Endometrial microvascular endothelial cells (primary cell): ENCODE results near the gene NEK8. TPM values are rescaled to one million over a fixed set of nuclear protein-coding genes. Genes with fewer than 3 reads are reported as not detected.
"Not testable (repeated sequence)": the region's sequence is repeated elsewhere in the genome, so short reads cannot be mapped to it uniquely, and the experiment has no call there.

Experiments used
- in situ Hi-C: cut with HindIII; loops from 2 replicates; pipeline ENCODE4 v1.10.0; 2017; ENCODE audit warnings: low sequenced_read_pairs, low pct_unique_long_range_greater_than_20kb; ENCODE audit errors: inconsistent ontology term
- total RNA-seq: library from RNA; depleted of rRNA; stranded (reverse); fragments of >200 nt; gene quantifications from one replicate; pipeline ENCODE4 v1.2.3, GENCODE V29; 2015; ENCODE audit errors: inconsistent ontology term

NEK8 gene
- total RNA-seq, 1 donor from 2014 or later = 1.0 TPM

DNA sequence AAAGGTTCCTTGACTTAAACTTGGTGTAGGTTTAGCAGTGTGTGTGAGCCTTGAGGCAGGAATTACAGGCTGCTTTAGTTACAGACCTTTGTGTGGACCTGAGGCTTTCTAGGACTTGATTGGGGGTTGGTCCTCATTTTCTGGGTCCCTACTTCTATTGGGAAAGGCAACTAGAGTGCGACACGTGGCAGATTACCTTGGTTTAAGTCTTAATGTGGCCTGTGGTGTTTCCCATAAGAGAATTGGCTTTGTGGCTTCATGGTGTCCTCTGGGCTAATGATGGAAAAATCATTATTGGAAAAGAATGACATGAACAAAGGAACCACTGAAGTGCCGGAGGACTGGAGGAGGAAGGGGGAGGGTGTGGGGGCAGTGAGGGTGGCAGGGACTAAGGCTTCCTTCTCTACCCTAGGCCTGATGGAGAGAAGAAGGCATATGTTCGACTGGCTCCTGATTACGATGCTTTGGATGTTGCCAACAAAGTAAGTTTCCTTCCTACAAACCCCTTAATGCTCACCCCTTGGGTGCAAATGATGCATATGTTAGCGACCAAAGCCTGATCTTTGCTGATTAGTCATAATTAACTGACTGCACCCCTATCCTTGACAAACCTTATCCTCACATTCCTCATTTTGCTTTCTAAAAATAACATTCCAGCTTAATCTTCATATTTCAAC is 5.3 kb upstream of the NEK8 start:
- in situ Hi-C loops = no loop called here

DNA sequence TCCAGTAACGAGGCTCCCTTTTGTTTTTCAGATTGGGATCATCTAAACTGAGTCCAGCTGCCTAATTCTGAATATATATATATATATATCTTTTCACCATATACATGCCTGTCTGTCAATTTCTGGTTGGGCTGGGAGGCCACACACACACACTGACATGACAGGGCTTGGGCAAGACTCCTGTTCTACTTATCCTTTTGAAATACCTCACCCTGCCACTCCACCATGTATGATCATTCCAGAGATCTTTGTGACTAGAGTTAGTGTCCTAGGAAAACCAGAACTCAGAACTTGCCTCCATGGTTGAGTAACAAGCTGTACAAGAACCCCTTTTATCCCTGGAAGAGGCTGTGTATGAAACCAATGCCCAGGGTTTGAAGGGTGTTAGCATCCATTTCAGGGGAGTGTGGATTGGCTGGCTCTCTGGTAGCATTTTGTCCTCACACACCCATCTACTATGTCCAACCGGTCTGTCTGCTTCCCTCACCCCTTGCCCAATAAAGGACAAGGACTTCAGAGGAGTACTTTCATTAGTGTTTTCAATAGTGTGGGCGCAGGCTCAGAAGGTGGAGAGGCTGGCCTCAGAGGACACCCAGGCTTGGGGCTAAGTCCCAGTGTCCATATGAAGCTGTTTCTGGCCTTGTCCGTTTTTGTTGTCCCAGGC is 4.6 kb upstream of the NEK8 start:
- in situ Hi-C loops = not testable (repeated sequence)

DNA sequence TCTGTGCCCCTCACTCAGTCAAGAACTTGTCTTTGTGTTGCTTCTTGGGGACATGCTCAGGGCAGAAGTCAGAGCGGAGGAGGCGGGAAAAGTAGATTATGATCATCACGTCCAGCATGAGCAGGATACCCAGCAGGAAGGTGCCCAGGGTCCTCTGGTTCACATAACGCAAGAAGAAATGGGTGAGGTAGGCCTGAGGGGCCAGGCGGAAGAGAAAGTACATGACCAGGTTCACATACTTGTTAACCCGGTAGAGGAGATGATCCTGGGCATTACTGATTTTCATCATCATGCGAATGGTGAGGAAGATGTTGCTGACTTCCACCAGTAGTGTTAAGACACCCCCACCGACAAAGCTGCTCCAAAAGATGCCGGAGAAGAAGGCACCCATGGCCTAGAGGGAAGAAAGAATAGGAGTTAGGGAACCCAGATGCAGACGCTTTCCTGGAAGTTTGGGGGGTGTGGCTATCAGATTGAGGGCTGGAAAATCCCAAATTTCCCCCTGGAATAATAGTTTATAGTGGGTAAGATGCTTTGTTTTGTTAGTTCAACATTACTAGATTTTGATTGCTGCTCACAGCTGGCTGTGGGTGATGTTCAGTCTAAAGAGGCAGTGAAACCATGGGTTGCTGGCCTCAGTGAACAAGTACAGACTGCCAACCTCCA is 4.0 kb upstream of the NEK8 start:
- in situ Hi-C loops = no loop called here

DNA sequence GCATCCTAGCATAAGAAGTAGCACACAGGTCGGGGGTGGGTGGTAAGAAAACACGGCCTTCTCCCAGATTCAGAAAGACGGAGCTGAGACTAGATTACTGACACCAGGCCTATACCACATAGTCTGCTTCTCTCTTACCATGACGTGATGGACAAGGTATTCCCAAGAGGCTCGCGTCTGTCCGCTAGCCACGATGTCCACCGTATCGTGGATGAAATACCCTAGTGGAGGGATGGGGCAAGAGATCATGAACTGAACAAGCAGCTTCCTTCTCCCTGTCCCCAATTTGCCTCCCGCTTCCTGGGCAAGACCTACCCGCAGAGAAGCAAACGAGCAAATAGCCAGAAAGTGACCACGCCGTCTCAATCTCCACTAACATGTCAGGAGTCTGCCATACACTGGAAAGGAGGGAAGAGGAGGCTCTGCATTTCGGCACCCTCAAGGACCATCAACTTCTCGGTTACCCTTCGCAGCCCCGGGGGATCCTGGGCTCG is 3.4 kb upstream of the NEK8 start:
- in situ Hi-C loops = no loop called here

DNA sequence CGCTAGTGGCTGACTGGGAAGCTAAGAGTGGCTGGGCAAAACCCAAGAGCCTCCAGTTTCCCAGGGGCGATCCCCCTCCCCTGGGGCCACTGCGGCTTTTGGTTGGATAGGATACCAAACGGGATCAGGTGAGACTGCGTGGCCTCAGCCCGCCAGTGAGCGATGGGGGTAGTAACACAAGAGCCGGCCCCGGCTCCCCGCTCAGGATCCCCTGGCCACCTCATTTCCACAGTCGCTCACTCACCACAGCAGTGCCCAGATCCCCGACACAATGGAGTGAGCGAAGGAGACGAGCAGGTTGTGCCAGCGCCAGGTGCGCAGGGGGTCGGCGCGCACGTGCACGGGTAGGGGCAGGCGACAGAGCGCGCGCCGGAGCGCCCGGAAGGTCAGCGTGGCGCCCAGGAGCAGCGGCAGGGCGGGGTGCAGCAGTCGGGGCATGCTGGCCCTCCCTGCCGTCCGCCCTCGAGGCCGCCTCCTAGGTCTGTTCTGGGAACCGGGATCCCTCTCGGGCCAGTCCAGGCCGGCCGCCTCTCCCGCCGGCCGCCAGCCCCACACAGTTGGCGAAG is 2.8 kb upstream of the NEK8 start:
- in situ Hi-C loops = no loop called here

DNA sequence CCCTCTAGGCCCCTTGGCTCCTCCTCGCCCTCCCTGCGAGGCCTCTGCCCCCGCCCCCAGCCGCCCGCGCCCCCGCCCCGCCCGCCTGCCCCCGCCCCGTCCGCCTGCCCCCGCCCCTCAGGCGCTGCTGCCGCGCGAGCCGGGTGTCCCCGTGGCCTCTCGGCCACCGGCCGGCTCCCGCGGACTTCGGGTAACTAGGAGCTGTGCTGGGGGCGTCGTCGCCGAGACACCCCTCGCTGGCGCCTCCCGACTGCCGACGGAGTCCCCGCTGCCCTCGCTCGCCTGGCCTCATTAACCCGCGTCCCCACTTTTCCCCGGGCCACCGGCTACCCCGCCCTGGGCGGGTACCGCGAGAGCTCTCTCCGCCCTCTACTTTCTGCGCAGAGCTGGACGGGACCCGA is 2.4 kb upstream of the NEK8 start, which contains the start of gene TLCD1:
Gene TLCD1 (minus strand): TSS at position 8 of the 401 bp plus-strand sequence. CDS start 136 bp downstream, outside the sequence.
- in situ Hi-C loops = no loop called here

DNA sequence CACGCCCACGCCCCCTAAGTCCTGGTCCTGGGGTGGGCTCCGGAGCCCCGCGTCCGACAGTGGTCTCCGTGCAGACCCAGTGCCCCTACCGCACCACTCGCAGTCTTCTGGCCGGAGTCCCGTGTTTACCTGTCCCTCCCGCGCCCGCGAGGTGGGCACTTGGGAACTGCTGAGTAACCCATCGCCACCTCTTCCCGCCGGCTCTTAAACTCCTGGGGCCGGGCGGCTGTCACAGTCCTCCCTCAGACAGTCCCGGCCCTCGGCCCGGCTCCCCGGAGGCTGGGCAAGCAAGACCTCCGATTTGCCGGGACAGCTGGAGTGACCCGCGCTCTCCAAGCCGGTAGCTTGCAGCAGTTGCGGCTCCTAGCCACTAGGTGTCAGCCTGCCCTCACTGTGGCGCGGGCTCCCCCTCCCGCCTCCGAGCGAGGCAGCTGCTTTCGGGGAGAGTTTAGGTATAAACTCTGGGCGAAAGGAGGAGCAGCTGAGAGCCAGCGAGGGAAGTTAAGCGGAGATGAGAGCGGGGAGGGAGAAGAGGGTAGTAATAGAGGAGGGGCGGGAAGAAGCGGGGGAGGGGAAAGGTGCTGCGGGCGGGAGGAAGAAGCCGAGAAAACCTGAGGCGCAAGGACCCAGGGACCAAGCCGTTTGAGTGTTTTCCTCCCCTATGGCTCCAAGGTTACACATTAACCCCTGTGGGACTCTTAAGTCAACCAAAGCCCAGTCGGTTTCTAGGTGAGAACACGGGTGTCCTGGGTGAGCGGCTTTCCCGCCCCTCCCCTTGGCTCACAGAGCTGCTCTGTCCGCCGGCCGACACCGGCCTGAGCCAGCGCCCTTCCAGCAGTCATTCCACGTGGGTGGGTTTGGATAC is 1.7 kb upstream of the NEK8 start:
- in situ Hi-C loops = no loop called here

DNA sequence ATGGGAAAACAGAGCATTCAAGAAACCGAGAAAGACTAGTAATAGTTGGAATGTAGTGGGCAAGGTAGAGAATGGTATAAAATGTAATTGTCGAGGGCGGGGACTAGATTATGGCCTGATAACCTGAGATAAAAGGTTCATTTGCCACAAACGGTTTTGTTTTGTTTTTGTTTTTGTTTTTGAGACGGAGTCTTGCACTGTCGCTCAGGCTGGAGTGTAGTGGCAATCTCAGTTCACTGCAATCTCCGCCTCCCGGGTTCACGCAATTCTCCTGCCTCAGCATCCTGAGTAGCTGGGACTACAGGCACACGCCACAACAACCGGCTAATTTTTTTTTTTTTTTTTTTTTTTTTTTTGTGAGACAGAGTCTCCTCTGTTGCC is 1.4 kb downstream of the NEK8 start:
- in situ Hi-C loops = no loop called here

DNA sequence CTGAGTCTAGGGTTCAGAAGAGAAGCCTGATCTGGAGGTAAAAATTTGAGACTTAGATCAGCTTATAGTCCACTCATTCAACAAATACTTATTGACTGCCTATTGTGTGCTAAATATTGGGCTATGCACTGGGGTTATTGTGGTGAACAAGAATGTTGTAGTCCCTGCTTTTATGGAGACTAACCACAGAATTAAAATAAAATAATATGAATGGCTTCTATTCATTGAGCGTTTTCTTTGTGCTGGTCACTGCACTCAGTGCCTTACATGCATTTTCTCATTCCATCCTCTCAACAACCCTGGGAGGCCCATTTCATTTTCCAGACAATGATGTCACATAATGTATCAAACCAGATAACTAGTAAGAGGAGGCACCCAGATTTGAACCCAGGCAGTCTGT is 4.8 kb downstream of the NEK8 start:
- in situ Hi-C loops = no loop called here

DNA sequence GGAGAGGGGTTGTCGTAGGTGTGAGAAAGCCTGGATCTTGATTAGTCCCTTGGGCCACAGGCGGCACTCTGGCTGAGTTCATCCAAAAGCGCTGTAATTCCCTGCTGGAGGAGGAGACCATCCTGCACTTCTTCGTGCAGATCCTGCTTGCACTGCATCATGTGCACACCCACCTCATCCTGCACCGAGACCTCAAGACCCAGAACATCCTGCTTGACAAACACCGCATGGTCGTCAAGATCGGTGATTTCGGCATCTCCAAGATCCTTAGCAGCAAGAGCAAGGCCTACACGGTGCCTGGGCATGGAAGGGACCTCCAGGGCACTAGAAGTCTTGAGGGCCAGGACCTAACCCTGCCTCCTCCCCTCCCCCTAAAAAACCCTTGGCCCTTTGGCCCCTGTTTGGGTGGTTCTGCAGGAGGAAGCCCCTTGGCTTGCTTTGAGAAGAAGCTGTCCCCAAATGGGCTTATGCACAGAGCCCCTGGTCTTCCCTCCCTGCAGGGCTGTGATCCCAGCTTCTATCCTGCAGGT is 6.2 kb downstream of the NEK8 start:
- in situ Hi-C loops = no loop called here

DNA sequence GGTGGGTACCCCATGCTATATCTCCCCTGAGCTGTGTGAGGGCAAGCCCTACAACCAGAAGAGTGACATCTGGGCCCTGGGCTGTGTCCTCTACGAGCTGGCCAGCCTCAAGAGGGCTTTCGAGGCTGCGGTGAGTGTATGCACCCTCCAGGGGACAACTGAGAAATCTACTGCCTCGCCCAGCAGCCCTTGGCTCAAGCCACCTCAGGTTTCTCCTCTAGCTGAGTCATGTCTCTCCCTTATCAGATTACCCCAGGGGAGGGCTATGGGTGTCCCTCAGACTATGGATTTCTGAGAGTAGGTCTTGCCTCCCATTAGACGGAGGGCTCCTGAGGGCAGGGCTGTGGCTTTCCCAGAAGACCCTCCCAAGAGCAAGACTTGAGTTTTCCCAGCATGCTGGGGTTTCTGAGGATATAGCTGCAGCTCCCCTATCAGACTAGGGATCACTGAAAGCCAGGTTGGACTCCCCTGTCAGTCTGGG is 6.7 kb downstream of the NEK8 start:
- in situ Hi-C loops = no loop called here

DNA sequence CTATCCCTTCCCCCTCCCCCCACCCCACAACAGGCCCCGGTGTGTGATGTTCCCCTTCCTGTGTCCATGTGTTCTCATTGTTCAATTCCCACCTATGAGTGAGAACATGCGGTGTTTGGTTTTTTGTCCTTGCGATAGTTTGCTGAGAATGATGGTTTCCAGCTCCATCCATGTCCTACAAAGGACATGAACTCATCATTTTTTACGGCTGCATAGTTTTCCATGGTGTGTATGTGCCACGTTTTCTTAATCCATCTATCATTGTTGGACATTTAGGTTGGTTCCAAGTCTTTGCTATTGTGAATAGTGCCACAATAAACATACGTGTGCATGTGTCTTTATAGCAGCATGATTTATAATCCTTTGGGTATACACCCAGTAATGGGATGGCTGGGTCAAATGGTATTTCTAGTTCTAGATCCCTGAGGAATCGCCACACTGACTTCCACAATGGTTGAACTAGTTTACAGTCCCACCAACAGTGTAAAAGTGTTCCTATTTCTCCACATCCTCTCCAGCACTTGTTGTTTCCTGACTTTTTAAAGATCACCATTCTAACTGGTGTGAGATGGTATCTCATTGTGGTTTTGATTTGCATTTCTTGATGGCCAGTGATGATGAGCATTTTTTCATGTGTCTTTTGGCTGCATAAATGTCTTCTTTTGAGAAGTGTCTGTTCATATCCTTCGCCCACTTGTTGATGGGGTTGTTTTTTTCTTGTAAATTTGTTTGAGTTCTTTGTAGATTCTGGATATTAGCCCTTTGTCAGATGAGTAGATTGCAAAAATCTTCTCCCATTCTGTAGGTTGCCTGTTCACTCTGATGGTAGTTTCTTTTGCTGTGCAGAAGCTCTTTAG is 7.6 kb downstream of the NEK8 start:
- in situ Hi-C loops = not testable (repeated sequence)

DNA sequence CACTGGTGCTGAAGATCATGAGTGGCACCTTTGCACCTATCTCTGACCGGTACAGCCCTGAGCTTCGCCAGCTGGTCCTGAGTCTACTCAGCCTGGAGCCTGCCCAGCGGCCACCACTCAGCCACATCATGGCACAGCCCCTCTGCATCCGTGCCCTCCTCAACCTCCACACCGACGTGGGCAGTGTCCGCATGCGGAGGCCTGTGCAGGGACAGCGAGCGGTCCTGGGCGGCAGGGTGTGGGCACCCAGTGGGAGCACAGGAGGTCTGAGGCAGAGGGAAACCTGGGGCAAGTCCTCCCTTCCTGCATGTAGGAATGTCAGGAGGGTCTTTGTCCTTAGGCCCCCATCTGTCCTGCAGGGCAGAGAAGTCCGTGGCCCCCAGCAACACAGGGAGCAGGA is 8.7 kb downstream of the NEK8 start:
- in situ Hi-C loops = no loop called here

DNA sequence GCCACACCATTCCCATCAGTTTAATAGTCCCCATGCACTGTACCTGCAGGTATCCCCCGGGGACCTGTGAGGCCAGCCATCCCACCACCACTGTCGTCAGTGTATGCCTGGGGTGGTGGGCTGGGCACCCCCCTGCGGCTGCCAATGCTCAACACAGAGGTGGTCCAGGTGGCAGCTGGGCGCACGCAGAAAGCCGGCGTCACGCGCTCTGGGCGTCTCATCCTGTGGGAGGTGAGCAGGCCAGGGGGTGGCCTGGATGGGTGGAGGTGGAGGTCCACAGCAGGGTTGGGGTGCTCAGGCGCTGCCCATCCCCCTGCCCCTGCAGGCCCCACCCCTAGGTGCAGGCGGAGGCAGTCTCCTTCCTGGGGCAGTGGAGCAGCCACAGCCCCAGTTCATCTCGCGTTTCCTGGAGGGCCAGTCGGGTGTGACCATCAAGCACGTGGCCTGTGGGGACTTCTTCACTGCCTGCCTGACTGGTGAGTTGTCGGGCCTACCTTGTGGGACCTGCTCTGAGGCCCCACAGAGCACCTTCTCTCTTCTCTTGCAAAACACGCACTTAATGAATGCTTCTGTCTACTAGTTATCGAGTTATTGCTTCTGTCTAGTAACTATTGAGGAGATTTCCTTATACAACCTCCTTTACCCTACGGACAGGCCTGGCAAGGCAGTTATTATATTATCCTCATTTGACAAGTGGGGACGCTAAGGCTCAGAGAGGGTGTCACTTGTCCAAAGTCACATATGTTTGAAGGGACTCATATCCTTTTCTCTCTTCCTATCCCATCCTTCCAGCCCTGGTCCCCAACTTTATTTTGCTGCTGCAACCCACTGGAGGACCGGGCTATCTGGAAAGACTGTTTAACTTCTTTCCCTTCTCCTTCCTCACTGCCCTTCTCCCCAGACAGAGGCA is 9.4 kb downstream of the NEK8 start:
- in situ Hi-C loops = no loop called here

DNA sequence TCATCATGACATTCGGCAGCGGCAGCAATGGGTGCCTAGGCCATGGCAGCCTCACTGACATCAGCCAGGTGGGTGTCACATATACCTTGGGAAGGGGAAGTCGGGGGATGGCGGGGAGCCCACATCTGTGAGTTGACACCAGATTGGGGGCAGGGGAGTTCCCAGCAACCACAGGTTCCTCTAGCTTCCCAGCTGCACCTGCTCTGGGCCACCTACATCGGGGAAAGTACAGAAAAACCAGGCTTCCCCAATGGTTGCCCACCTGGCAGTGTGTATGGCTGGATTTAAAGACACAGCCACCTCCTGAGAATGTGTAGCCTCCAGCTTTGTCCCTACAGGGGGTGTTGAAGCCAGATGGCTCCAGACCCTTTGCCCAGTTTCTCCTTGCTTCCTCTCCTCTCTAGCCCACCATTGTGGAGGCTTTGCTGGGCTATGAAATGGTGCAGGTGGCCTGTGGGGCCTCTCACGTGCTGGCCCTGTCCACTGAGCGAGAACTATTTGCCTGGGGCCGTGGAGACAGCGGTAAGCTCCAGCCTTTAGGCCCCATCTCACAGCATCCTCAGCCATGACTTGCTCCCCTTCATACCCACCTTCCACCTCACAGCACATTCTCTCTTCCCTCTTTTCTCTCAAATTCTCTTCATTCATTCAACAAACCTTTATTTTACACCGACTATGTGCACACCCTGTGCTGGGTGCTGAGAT is 10.2 kb downstream of the NEK8 start:
- in situ Hi-C loops = no loop called here
